Fibroblast of gingiva (primary cell): ENCODE data around the gene RHD.
A peak's percentile ranks its signal among the peaks of the same experiment; 100 is the strongest.
"Not testable (repeated sequence)": the region's sequence is repeated elsewhere in the genome, so short reads cannot be mapped to it uniquely, and the experiment has no call there.

Experiments
- DNase-seq: peaks from one replicate; pipeline ENCODE4 v3.0.0-alpha.2; 2011; ENCODE audit warnings: low read depth

RHD gene

DNA sequence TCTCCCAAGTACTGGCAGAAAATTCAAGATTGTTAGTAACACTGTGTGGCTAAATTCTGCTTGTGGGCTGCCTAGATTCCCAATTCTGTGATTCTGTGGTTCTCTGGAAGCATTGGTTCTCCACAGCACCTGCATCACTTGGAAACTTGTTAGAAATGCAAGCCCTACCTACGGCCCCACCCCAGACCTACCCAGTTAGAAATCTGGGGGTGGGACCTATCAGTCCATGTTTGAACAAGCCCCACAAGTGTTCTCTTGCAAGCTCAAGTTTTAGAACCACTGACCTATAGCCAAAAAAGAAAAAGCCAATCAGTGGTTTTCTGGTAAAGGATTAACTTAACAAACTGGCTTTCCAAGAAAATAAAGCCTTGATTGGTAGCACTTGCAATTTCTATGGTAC lies 35.9 kb downstream of the RHD start:
- DNase-seq: not testable (repeated sequence)

DNA sequence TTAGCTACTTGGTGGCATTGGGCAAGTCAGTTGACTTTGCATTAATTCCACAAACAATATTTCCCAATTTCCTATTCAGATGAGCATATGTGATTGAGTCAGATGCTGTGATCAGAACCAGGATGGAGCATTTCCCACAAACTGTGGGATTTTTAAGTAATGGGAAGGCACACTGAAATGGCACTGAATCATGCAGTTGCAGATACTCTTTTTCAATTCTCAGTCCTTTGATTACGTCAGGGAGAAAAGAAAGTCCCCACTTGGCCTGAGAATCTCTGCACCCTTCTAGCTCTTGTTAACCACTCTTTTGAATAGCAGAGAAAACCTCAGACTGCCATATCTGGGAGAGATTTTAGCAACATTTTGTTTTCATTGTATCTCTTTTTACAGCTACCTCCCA lies 36.8 kb downstream of the RHD start:
- peak; percentile 88 for DNase-seq

DNA sequence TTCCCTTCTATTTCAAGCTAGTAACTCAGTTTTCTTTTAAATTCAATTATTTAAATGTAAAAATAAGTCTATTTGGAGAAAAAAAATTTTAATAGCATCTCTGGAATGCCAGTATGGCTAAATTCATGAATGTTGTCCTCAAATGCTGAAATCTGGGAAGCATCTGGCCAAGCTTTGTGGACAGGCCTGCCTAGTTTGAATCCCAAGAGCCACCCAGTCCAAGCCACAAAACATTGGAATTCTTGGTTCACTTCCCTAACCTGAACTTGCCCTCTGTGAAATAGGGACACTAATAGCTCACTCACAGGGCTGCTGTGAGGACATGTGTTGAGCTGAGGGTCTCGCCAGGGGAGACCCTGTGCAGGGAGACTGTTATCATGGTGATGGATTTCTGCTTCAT lies 37.2 kb downstream of the RHD start:
- peak; percentile 52 for DNase-seq

DNA sequence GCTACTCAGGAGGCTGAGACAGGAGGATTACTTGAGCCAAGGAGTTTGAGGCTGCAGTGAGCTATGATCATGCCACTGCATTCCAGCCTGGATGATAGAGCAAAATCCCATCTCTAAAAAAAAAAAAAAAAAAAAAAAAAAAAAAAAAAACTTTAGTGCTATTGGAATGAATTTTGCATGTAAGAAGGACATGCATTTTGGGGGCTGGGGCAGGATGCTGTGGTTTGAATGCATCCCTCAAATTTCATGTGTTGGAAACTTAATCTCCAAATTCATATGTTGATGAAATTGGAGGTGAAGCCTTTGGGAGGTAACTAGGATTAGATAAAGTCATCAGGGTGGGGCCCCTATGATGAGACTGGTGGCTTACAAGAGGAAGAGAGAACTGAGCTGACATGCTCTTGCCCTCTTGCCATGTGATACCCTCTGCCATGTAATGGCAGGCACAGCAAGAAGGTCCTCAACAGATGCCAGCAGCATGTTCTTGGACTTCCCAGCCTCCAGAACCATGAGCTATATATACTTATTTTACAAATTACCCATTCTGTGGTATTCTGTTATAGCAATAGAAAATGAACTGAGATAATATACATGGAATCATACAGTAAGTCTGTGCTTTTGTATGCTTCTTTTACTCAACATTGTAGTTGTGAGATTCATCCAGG lies 40.6 kb downstream of the RHD start:
- DNase-seq: not testable (repeated sequence)

DNA sequence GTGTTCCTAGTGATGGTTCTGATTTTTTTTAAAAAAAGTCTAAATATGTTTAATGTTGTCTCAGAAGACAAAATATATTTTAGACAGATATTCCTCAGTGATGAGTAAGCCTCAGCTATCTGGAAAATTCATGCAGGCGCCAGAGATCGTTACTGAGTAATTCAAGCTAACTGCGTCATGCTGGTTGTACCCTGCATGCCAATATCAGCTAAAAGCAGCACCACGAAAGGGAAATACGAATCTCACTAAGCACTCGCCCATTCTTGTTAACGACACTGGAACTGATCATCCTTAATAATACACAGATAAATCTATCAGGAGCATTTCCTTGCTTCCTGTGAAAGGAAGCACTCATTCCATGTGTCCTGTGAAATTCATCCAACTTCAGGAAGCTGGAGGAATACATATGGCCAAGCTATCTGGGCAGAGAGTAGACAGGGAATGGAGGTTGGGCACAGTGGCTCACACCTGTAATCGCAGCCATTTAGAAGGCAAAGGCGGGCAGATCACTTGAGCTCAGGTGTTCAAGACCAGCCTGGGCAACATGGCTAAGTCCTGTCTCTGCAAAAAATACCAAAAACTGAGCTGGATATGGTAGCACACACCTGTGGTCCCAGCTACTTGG lies 48.1 kb downstream of the RHD start:
- DNase-seq: peak; percentile 91

DNA sequence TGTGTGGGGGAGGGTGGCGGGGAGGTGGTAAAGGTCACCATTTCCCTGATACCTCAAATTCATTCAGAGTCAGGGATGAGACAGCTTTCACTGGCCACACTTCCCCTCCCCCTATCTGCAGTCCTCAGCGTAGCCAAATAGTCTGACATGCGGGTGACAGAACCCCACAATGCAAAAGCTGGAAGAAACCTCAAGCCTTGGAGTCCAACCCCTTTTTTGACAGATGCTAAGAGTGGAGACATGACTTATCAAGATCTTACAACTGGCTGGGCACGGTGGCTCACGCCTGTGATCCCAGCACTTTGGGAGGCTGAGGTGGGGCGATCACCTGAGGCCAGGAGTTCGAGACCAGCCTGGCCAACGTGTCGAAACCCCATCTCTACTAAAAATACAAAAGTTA lies 49.8 kb downstream of the RHD start:
- DNase-seq: not testable (repeated sequence)

DNA sequence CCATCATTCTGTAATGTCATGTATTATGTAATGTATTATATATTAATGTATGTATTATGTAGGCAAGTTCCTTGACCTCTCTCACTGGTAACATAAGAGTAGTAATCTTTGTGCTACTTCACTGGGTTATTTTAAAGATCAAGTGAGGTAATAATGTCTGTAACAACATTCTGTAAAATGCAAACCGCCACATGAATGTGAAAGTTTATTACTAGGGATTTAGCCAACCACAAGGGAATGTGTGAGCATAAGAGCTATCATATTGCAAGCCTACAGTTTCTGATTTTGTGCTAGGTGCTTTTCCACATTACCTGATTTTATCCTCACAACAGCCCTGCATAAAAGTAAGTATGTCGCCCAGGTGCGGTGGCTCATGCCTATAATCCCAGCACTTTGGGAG lies 52.1 kb downstream of the RHD start:
- not testable (repeated sequence) for DNase-seq

DNA sequence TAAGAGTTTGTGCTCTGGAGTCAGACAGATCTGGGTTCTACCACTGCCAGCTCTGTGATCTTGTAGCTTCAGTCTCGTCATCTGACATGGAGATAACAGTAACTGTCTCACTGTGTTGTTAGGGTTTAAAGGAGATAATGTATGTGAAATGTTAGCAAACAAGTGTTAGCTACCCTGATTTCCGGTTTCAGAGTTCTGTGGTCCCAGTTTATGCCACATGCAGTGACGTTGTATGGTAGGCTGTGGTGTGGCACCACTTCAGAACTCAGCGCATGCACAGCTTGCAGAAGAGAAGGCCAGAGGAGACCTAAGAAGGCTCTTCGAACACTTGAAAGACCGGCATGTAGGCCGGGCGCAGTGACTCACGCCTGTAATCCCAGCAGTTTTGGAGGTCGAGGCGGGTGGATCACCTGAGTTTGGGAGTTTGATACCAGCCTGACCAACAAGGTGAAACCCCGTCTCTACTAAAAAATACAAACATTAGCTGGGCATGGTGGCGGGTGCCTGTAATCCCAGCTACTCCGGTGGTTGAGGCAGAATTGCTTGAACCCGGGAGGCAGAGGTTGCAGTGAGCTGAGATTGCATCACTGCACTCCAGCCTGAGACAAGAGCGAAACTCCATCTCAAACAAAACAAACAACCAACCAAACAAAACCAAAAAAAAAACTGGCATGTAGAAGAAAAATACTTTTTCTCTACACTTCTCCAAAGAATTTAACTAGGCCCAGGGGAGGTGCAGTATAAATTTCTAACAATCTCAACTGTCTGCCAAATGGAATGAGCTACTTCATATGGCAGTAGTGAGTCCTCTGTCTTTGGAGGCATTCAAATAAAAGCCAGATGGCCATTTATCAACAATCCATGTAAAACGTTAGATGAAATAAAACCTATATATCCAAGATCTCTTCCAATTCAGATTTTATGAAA lies 55.8 kb downstream of the RHD start:
- DNase-seq: not testable (repeated sequence)

DNA sequence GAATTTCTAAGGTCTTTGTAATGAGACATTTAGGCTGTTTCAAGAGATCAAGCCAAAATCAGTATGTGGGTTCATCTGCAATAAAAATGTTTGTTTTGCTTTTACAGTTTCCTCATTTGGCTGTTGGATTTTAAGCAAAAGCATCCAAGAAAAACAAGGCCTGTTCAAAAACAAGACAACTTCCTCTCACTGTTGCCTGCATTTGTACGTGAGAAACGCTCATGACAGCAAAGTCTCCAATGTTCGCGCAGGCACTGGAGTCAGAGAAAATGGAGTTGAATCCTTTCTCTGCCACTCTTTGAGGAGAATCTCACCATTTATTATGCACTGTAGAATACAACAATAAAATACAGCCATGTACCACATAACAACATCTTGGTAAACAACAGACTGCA lies 56.5 kb downstream of the RHD start:
- not testable (repeated sequence) for DNase-seq

DNA sequence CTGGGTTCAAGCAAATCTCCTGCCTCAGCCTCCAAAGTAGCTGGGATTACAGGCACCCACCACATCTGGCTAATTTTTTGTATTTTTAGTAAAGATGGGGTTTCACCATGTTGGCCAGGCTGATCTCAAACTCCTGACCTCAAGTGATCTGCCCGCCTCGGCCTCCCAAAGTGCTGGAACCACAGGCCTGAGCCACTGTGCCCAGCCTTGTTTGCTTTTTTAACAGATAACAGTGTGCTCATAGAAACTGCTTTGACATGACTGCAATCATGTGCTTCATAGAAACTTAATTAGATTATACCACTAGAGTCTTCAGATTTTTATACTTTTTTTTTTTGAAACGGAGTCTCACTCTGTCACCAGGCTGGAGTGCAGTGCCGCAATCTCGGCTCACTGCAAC lies 57.0 kb downstream of the RHD start:
- DNase-seq: not testable (repeated sequence)

DNA sequence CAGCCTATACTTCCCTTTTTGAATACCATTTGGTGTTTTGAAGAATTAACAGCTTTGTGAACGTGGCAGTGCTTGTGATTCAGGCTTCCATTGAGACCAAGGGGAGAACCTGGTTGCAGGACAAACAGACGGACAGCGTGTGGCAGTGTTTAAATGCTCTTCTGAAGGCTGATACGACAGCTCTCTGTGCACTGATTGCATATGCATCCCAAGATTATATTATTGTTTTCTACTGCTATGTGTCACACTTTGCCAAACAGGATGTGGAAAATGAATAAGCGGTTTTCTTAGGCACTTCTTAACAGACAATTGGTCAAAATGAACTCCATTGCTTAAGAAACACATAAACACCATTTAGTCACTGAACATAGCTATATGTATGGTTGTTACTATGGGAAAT lies 57.6 kb downstream of the RHD start:
- DNase-seq: peak; percentile 81

DNA sequence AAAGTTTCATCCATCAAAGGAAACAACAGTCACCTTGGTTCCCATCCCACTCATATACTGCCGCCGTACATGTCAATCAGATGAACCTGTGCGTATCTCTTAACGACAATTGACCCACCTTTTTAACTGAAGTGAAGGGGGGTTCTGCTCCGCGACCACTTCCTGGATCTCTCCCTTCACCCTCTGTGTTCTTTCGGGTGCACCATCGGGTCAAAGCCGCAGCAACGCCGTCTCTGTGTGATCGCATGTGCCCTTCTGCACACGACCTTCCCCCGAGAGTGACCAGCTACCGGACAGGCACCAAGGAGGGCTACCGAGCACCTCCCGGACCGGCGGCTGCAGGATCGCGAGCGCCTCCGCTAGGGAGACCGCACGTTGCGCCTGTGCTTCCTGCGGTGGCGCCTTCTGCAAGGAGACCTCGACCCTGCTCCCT lies 64.6 kb downstream of the RHD start:
- DNase-seq: not testable (repeated sequence)

DNA sequence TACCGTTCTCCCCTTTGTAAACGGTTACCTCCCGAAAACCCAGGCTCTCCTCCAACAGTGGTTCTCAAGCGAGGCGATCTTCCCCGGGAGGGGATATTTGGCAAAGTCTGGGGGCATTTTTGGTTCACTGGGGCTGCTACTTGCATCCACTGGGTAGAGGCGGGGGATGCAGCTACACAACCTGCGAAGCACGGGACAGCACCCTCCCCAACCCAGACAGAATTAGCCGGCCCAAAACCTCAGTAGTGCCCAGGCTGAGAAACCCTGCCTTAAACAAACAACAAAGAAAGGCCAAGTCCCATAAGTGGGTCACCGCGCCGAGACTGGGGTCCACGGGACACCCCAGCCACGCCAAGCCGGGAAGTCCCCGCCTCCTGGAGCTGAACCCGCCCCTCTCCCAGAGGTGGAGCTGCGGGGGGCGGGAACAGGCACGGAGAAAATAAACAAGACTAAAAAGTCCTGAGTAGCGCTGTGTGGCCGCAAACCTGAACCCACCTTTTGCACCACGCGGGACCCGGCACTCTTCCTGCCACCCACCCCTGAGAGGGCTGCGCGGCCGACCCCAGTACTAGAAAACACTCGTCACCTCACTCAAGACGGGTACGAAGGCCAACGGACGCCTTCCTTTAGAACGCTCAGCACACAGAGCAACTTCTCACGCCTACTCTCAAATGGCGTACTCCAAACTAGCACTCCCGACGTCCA lies 65.3 kb downstream of the RHD start:
- DNase-seq: not testable (repeated sequence)

DNA sequence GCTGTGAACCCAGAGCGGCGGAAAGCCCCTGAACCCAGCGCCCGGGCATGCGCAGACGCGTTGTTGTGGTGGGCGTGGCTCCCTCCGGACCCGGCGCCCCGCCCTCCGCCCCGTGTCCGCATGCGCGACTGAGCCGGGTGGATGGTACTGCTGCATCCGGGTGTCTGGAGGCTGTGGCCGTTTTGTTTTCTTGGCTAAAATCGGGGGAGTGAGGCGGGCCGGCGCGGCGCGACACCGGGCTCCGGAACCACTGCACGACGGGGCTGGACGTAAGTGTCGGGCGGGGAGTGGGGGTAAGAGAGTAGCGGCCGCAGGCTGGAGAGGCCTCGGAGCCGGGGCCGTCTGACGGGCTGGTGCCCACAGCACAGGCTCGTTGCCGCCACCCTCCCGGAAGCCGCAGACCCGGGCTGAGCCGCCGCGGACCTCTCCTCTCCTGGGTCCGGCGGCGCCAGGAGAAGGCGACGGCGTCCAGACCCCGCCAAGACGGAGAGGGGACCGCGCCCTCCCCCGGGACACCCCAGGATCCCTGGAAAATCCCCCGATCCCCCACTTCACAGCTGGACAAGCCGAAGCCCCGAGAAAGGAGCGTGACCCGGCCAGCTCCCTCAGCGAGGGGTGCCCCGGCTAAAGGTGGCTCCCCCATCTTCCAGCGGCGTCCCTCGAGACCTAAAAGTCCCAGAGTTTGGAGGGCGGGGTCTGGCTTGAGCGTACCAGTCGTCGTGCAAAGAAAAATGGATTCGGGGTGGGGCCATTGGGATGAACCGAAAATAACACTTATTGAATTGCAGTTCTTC lies 66.1 kb downstream of the RHD start, which contains the start of gene TMEM50A:
TSS of gene TMEM50A (plus strand) at position 147 of the 794 bp plus-strand sequence. CDS start 2,153 bp downstream, outside the sequence.
- peak; percentile 83 for DNase-seq

DNA sequence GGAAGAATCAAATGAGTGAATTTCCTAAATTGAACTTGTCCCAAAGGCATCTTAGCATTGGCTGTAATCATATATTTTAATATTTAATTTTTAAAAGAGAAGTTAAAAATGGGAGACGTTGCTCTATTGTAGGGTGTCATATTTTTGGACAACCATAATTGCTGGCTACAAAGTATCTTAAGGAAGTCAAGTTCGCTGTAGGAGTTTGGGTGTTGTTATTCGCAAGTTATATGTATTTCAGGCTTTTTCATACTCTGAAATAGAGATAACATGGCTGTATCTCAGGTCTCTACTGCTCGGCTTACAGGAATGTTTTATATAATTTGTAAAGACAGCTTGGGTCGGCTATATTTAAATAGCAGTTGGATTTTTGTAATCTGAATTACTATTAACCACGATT lies 66.7 kb downstream of the RHD start:
- DNase-seq: no peak

DNA sequence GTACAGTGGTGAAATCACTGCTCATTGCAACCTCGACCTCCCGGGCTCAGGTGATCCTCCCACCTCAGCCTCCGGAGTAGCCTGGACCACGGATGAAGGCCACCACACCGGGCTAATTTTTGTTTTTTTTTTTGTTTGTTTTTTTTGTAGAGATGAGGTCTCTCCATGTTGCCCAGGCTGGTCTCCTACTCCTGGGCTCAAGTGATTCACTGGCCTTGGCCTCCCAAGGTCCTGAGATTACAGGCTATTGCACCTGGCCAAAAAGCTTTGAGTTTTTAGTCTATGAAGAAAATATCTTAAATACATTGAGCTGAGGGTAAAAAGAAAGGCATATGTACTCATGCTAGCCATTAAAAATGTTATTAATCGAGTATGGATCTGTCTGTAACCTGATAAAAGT lies 69.4 kb downstream of the RHD start:
- DNase-seq: no peak

DNA sequence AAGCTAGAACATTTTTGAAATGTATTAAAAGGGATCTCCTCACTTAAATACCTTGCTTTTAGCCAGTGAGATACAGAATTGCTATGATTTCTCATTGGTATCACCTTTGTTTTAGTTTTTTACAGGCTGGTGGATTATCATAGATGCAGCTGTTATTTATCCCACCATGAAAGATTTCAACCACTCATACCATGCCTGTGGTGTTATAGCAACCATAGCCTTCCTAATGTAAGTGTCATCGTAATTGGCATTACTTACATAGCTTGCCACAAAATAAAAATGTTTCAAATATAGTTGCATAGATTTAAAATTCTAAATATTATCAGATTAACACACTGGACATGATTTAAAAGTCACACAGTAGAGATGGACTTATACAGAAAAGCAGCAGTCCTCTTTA lies 70.5 kb downstream of the RHD start:
- no peak for DNase-seq

DNA sequence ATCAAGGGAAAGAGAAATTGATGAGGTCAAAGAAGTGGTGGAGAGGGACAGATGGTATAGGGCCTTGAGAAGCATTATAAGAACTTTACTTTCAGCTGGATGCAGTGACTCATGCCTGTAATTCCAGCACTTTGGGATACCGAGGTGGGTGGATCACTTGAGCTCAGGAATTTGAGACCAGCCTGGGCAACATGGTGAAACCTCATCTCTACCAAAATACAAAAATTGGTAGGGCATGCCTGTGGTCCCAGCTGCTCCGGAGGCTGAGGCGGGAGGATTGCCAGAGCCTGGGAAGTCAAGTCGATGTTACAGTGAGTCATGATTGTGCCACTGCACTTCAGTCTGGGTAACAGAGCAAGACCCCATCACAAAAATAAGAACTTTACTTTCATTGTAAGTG lies 71.6 kb downstream of the RHD start:
- peak; percentile 93 for DNase-seq

DNA sequence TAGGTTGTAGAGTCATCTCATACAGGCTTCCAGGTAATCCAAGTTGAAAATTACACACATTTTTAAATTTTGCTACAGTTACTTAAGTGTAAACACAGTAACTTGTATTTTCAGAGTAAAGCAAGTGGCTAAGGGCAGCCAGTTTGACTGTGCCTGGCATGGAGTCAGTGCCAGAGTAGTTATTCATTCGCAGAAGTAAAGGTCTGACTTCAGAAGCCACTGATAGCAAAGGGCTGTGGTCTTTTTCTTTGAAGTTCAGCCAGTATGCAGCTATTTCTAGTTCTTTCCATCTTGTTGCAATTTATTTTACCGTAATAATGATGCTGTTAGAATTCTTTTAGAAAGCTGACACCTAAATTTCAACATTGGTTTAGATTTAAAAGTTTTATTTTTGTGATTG lies 75.2 kb downstream of the RHD start:
- DNase-seq: peak; percentile 43

DNA sequence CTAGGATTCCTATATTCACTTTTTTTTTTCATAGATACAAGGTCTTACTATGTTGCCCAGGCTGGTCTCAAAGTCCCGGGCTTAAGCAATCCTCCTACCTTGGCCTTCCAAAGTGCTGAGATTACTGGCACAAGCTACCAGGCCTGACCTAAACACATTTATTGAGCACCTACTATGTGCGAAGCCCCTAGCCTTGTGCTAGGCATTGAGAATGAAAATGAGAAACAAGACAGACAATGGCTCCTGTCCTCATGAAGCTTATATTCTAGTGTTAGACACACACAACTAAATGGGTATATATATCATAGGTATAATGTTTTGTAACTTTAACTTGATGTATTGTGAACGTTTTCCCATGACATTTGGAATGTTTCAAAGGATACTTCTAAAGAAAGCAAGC lies 77.3 kb downstream of the RHD start:
- DNase-seq: no peak

DNA sequence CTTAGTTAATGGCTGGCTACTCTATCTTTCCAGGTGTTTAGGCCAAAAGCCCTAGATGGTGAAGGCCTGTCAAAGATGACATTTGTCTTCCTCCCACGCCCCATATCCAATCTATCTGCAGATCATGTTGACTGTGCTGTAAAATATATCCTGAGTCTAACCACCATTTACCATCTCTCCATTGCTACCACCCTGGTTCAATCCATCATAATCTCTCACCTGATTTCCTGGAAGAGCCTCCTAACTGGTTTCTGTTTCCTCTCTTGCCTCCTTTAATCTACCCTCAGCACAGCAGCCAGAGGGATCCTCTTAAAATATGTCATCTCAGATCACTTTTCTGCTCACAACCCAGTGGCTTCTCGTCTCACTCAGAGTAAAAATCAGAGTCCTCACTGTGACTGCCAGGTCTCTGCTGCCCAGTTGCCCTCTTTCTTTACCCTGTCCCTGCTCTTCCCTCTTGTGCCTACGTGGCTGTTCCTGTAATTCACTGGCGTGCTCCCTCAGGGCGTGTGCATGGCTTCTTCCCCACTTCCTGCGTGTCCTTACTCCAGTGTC lies 83.6 kb downstream of the RHD start:
- no peak for DNase-seq
